SKM-1 treated with dmso at 0.1 percent for 144 hours (cell line): ENCODE data around the gene CARD9.

Experiments
- DNase-seq: peaks from one replicate; lab custom pipeline; 2025; ENCODE audit not compliant: unreplicated experiment; lab: John Stamatoyannopoulos, UW

Gene CARD9

DNA sequence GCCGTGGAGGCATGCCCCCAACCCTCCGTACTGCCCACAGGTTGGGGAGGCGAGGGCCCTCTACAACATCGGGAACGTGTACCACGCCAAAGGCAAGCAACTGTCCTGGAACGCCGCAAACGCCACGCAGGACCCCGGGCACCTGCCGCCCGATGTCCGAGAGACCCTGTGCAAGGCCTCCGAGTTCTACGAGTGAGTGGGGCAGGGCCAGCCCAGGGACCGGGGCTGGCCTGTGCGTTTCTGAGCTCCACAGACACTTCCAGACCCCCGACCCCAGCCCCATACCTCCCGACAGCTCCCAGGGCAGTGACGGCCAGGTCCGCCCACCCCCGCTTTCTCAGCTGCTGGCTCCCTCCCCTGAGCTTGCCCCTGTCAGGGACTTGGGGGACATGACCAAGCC, 36.6 kb downstream of the CARD9 start:
- DNase-seq, result no peak

DNA sequence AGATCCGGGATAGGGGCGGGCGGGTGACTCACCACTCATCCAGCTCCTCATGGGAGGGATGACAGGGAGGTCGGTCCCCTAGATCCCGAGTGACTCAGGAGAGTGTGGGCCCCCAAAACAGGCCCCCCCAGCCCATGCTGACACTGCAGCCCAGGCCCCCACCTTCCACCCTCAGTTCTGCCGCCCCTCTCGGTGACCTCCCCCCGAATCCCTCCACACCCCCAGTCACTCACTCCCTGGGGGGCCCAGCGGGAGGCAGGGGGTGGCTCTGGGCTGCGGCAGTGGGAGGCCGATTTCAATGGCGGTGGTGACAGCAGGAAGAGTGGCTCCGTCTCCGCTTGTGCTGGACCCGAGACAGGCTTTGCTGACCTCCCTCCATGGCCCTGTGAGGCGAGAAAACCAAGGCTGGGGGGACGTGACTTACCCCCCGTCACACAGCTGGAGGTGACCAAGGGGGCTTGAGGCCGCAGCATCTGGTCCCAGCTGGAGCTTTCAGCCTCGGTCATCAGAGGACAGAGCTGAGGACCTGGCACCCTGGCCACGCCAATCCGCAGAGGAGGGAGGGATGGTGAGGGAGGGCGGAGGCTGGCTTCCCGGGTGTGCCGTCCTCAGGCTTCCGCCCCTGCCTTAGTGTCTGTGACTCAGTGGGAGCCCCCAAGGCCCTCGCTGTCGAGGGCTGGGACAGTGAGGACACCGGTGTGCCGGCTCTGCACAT, 37.2 kb downstream of the CARD9 start:
- DNase-seq, result no peak

DNA sequence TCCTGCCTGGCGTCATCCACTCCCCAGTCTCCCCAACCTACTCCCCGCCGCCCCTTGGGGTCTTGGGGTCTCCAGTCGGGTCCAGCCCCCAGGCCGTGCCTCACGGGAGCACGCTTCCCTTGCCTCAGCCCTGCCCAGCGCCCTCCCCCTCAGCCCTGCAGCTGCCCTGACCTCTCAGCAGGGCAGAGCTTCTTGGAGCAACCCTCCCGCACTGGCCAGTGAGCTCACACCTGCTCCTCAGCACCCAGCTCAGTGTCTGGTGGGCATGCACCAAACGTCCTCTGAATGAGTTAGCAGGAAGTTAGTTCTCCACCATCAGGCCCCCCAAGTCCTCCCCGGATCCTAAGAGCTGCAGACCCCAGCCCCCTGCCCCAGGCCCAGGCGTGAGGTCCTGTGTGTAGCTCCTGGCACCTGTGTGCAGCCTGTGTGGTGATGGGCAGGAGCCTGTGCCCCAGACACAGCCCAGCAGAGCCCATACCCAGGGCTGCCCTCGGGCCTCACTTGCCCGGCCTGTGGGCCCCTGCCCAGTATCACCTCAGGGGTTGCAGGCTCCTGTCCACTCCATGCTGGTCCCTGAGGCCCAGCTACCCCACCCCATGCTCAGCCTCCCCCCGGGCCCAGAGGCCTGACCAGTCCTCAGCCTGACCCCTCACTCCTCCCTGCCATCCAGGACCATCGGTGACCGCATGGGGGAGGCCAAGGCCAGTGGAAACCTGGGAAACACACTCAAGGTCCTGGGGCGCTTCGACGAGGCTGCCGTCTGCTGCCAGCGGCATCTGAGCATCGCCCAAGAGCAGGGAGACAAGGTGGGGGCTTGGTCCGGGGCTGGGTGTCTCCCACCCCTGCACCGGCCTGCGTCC, 37.9 kb downstream of the CARD9 start:
- DNase-seq, result no peak

- no peak for DNase-seq
Measured at GRCh38 chr9:136334541-136334940, 38.9 kb downstream of the CARD9 start.

DNA sequence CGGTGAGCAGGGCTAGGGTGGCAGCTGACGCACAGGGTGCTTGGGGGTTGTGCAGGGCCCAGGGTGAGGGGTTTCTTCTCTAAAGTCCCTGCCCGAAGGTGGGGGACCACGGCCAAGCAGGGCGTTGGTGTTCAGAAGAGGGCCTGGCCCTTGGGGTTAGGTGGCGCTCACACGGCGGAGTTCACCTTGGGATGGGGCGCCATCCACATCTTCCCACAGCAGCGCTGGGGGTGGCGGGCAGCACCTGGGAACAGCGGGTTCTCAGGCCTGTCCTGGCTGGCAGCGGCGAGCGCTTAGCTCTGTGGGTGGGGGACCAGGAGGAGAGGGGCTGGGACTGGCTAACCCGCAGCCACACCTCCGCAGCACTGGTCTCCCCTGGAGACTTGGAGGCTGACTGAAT, 40.0 kb downstream of the CARD9 start:
- no peak for DNase-seq

DNA sequence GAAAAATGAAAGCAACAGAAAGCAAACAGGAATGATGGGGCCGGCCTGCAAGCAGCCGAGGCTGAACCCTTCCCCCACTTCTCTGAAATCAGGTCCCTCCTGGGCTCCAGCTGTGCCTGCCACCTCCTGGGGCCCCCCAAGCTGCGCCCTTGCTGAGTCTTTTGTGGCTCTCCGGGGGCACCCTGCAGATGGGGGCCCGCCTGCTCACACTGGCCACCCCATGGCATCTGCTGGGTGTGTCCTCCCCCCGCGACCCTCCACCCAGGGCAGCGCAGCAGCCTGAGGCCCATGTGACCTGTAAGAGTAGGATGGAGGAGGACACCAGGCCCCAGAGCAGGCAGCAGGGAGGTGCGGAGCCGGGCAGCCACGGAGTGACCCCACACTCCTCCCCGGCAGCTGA, 40.4 kb downstream of the CARD9 start:
- DNase-seq, result no peak

DNA sequence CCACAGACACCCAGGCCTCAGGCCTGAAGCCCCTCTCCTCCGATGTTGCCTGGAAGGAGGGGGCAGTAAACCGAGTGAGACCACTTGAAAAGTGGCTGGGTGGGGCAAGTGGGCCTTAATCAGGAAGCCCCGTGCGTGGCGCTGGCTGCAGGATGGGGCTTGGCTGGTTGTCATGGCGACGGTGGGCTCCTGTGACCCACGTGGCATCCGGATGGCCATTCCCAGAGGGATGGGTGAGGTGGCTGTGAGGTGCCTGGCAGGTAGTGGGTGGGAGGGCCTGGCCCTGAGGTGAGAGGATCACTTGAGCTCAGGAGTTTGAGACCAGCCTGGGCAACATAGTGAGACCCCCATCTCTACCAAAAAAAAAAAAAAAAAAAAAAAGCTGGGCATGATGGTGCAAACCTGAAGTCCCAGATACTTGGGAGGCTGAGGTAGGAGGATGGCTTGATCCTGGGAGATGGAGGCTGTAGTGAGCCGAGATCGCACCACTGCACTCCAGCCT, 40.9 kb downstream of the CARD9 start:
- no peak for DNase-seq

DNA sequence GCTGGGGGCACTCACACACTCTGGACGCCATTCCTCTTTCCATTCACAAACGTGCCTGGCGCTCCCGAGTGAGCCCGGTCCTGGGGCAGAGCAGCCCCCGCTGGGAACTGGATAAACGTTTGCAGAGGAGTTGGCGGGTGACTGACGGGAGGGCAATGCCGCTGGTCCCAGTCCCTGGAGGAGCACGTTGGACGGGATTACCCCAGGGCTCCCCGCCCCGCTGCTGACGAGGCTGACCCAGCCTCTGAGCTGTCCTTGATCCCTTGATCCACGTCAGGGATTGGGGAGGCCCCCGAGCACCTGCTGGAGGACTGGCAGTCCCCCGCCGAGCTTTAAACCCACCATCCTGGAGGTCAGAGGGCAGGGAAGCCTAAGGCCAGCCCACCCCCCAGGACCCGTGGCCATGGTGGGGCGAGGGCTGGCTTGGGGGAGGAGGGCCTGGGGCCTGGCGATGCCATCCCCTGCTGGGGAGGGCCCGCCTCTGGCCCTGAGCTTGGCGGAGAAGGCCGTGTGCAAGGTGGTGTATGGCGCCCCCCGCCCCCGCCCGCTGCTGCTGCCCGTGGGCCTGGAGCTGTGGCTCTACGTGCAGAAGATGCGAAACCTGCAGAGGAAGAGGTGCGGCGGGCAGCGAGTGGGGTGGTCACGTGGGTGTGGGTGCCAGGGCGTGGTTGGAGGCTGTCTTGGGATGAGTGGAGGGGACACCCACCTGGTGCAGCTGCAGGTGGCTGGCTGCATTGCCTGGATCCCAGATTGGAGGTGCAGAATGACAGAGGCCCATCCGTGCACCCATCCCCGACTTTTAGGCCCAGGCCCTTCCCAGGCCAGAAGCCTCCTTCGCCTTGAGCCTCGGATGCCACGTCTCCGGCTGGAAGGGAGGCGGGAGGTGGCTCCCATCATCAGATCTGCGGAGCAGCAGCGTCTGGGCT, 41.6 kb downstream of the CARD9 start:
- DNase-seq, result no peak

DNA sequence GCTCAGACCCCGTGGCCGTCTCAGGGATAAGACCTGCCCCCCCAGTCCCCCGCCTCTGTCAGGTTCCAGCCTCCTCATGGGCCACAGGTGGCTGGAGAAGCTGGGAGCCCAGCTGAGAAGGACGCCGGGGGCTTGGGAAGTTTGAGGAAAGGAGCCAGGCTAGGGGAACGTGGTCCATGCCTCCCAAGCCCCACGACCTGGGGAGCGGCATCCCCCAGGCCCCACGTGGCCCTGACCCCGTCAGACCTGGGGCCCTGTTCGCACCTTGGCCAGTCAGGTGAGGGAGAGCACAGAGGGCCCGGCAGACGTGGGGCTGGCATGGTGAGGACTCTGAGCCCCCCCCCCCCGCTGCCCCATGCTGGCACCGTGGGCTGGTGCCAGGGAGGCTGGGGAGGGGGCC, 42.4 kb downstream of the CARD9 start:
- no peak for DNase-seq

DNA sequence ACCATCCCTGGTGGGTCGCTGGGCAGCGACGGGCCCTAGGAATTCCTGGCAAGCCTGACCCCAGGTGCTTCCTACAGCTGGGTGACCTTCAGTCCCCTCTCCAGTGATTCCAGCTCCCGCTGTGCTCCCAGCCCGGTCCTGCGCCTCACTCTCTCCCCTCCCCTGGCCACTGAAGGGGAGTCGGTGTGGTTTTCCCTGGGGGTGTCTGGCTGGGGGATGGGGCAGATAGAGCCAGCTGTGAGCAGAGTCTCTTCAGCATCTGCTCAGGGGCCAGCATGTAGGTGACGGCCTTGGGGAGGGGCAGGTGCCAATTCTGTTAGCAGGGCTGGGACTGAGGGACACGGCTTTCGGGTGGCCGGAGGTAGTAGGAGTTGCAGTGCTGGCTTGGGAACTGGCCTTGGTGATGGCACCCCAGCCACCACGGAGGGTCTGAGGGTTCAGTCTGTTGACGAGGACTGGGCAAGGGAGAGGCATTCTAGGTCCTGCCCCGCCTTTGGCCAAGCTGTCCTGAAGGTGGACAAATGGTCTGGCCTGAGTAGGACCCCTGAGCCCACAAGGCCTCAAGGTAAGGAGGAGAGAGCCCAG, 43.0 kb downstream of the CARD9 start:
- no peak for DNase-seq

- DNase-seq, result no peak
Measured at GRCh38 chr9:136329636-136330405, 43.6 kb downstream of the CARD9 start.

DNA sequence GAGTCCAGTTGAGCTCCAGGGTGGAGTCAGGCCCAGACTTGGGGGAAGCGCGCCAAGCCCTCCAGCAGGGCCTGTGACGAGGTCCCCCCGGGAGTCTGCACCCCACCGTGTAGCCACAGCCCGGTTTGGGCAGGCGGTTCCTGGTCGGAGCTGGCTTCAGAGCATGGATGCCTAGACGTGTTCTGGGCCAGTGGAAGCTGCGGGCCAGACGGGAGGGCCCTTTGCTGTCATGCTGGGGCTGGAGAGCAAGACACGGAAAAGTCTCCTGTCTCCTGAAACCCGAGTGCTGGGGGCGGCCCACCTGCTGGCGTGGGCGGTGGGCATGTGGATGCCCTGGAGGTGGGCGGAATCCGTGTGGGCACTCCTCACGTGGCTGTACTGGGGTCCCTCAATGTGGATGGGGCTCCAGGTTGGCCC, 44.2 kb downstream of the CARD9 start:
- no peak for DNase-seq

GRCh38 chr9:136328622-136329041, 44.8 kb downstream of the CARD9 start:
- DNase-seq, result no peak

- DNase-seq, result no peak
Measured at GRCh38 chr9:136328011-136328621, 45.4 kb downstream of the CARD9 start.

GRCh38 chr9:136327304-136327974, 46.0 kb downstream of the CARD9 start, which contains the start of gene GPSM1:
Gene GPSM1 (plus strand): TSS chr9:136327539. CDS start chr9:136327696, 157 bp downstream.
- peak; percentile 13 for DNase-seq

DNA sequence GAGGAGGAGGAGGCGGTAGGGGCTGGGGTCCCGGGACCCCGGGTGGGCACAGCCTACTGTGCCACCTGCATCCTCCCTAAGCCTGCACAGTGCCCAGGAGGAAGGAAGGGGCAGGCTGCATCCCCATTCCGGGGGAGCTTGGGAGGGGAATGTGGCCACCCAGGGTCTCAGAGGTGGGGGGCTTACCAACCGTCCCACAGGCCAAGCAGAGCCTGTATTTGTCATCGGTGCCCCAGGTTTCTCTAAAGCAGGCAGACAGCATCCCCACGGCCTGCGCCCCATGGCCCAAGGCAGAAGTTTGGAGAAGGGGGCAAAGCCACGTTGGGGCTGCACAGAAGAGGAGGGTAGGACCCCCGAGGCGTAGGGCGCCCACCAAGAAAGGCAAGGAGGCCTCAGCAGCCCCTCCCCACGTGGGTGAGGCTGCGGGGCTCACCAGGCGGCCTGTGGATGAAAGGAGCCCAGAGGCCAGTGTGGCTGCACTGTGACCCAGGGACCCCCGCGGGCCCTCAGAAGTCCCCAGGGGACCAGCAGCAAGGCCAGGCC, 46.6 kb downstream of the CARD9 start:
- no peak for DNase-seq

DNA sequence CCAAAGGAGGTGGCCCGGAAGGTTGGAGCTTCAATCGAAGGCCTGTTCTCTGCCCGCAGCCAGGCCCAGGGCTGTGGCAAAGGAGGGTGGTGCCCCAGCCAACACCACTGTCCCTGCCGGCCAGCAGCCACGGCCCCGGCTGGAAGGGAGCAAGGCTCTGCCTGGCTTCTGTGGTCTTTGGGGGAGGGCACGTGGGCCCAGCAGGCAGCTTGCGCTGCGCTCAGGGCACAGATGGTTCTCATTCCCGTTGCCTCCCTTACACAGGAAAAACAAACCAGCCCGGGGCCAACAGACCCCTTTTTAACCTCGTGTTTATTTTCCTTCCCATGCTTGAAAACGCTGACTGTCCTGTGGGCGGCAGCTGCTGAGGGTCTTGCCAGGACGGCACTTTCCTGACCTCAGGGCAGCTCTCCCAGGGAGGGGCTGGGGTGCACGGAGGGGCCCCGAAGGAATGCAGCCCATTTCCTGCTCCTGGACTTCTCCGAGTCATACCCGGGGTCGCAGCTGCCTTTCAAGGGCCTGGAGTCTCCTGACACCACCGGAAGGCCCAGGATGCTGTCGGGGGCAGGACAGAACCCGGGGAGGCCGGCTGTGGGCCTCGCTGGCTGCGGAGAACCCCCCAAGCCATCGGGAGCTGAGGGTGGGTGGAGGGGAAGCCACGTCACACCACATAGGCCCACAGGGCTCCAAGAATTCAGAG, 47.3 kb downstream of the CARD9 start:
- DNase-seq, result no peak

DNA sequence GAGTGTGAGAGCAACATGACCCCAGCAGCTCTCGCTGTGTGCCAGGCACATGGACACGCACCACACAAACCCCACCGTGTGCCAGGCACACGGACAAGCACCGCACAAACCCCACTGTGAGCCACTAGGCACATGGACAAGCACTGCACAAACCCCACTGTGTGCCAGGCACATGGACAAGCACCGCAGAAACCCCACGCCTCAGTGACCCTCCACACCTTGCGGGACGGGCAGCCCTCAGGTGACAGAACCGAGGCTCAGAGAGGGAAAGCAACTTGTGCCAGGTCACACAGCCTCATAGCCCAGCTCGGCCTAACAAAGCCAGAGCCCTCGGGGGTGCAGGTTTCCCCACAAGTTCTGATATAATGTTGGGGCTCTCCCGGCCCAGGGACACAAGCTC, 48.1 kb downstream of the CARD9 start:
- DNase-seq, result no peak
